Measurements from ENCODE around the gene LRRC74A.
"Not testable (repeated sequence)": the region's sequence is repeated elsewhere in the genome, so short reads cannot be mapped to it uniquely, and the experiment has no call there.

LRRC74A gene

DNA sequence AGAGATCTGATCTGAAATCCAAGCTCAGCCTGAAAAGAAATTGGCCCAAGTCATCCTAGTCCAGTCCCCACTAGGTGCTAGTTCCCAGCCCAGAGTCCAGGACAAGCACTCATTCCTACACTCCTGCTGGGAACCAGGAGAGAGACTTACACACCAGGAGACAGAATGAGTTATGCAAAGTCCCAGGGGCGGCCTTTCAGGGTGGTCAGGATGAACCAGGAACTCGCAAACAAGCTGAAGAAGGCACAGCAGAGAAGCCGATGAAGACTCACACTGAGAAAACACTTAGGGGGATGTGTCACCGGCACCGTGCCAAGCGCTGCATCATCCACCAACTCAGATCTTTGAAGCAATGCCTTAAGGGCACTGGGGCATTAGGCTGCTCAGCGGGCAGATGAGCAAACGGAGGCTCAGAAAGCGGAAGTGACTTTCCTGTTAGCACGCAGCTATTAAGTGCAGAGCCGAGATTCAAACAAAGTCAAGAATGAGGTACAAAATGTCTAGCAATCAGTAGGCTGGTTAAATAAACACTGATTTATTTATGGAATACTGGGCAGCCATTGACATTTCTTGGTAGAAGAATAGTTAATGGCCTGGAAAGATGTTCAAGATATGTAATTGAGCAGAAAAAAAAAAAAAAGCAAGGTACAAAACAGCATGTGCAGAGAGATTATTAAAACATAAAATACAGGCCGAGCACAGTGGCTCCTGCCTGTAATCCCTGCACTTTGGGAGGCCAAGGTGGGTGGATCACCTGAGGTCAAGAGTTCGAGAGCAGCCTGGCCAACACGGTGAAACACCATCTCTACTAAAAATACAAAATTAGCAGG lies 78.7 kb downstream of the LRRC74A start:
- no peak overlapping the region for H3K4me3 ChIP-seq (replicated peaks; ENCODE audit: low read depth, low read length)
- TF ChIP-seq, protein P1, sequence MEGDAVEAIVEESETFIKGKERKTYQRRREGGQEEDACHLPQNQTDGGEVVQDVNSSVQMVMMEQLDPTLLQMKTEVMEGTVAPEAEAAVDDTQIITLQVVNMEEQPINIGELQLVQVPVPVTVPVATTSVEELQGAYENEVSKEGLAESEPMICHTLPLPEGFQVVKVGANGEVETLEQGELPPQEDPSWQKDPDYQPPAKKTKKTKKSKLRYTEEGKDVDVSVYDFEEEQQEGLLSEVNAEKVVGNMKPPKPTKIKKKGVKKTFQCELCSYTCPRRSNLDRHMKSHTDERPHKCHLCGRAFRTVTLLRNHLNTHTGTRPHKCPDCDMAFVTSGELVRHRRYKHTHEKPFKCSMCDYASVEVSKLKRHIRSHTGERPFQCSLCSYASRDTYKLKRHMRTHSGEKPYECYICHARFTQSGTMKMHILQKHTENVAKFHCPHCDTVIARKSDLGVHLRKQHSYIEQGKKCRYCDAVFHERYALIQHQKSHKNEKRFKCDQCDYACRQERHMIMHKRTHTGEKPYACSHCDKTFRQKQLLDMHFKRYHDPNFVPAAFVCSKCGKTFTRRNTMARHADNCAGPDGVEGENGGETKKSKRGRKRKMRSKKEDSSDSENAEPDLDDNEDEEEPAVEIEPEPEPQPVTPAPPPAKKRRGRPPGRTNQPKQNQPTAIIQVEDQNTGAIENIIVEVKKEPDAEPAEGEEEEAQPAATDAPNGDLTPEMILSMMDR (IDR thresholded peaks at IDR 0.05; ENCODE audit: insufficient read depth, low read length, poor library complexity, severe bottlenecking) = no peak
- peak; percentile 75 for DNase-seq (ENCODE audit: extremely low read depth, insufficient read length)
- H3K27me3 ChIP-seq (replicated peaks; ENCODE audit: control insufficient read depth, insufficient read depth, low read length) = no peaks in the 10 kb centered on the region
- H3K36me3 ChIP-seq (ENCODE audit: control insufficient read depth, insufficient read depth, low read length) = no peaks in the 10 kb centered on the region

DNA sequence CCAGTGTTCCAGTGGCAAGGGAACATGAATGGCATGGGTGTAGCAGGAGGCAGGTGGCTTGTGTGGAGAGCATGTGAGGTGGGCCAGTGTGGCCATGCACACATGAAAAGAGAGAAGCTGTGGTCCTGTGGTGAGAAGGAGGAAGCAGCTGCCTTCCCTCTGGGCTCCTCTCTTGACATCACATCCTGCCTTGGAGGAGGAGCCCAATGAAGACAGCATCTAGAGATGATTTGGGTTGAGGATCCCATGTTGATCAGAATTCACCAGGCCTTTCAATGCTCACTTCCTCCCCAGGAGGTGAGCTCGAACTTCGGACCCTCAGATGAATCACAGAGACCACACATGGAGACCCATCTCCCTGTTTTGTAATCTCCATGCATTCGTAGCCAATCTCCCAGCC lies 82.6 kb downstream of the LRRC74A start:
- Histone ChIP-seq H3K4me3 (replicated peaks; ENCODE audit: low read depth, low read length) (no peak overlapping the region), H3K27me3 (replicated peaks; ENCODE audit: control insufficient read depth, insufficient read depth, low read length) (no peaks in the 10 kb centered on the region), H3K36me3 (ENCODE audit: control insufficient read depth, insufficient read depth, low read length) (no peaks in the 10 kb centered on the region)
- TF ChIP-seq, protein P1 (IDR thresholded peaks at IDR 0.05; ENCODE audit: insufficient read depth, low read length, poor library complexity, severe bottlenecking) = no peak
- DNase-seq (ENCODE audit: extremely low read depth, insufficient read length) = peak; percentile 70

DNA sequence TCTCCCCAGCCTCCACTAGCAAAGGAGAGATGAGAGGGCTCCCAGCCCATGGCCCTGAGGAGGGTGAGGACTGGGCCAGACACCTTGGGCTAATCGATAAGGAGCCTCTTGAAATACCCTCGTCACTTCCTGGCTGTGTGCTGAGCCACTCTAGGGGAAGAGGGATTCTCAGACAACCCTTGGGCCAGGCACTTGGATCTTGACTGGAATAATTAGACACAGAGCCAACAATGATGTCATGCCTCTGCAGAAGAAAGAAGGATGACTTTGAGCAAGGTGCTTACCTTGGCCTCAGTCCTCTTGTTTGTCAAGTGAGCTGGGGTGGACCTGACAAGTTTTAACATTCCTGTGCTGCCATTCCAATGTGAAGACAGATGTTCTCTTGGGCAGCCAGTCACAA lies 83.1 kb downstream of the LRRC74A start:
- Histone ChIP-seq H3K36me3 (ENCODE audit: control insufficient read depth, insufficient read depth, low read length) (no peaks in the 10 kb centered on the region), H3K27me3 (replicated peaks; ENCODE audit: control insufficient read depth, insufficient read depth, low read length) (no peaks in the 10 kb centered on the region), H3K4me3 (replicated peaks; ENCODE audit: low read depth, low read length) (no peak overlapping the region)
- DNase-seq (ENCODE audit: extremely low read depth, insufficient read length) = no peak
- TF ChIP-seq, protein P1 (IDR thresholded peaks at IDR 0.05; ENCODE audit: insufficient read depth, low read length, poor library complexity, severe bottlenecking) = no peak

DNA sequence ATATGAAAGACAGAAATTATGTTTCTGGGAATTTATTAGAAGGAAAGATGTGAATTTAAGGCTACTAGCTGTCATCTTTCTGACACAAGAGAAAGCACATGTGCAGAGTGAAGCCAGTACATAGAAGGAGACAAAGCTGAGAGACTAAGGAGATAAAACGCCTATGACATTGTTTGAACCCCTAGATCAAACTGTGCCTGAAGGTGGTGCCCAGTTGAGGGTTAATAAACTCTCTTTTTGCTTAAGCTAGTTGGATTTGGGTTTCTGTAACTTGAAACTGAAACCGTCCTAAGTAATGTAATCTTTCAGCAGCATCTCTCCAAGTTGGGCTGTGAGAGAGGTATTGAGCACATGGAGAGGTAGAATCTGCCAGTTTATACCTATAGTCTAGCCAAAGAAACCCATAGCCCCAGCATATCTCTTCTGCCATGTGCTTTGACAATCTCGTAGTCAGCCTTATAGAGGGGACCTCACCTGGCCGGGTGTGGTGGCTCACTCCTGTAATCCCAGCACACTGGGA lies 84.2 kb downstream of the LRRC74A start:
- DNase-seq (ENCODE audit: extremely low read depth, insufficient read length) = no peak
- Histone ChIP-seq H3K36me3 (ENCODE audit: control insufficient read depth, insufficient read depth, low read length) (no peaks in the 10 kb centered on the region), H3K4me3 (replicated peaks; ENCODE audit: low read depth, low read length) (no peak overlapping the region), H3K27me3 (replicated peaks; ENCODE audit: control insufficient read depth, insufficient read depth, low read length) (no peaks in the 10 kb centered on the region)
- TF ChIP-seq, protein P1 (IDR thresholded peaks at IDR 0.05; ENCODE audit: insufficient read depth, low read length, poor library complexity, severe bottlenecking) = no peak

DNA sequence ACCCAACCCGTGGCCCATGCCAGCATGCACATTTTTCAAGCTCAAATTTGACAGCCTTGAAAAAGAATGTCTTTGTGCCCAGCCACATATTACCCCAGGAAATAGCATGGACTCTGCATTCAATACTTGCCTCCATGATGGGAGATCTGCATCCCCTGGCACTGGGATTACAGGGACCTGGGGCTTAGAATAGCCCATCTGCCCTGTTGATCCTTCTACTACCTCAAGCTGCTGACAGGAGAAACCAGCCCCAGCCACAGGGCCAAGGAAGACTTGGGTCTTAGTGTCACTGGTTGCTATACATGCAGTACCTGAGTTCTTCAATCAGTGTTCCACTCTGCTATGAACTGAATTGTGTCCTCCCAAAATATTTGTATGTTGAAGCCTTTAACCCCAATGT lies 85.3 kb downstream of the LRRC74A start:
- no peak for DNase-seq (ENCODE audit: extremely low read depth, insufficient read length)
- Histone ChIP-seq H3K27me3 (replicated peaks; ENCODE audit: control insufficient read depth, insufficient read depth, low read length) (no peaks in the 10 kb centered on the region), H3K4me3 (replicated peaks; ENCODE audit: low read depth, low read length) (no peak overlapping the region), H3K36me3 (ENCODE audit: control insufficient read depth, insufficient read depth, low read length) (no peaks in the 10 kb centered on the region)
- TF ChIP-seq, protein P1 (IDR thresholded peaks at IDR 0.05; ENCODE audit: insufficient read depth, low read length, poor library complexity, severe bottlenecking) = no peak

DNA sequence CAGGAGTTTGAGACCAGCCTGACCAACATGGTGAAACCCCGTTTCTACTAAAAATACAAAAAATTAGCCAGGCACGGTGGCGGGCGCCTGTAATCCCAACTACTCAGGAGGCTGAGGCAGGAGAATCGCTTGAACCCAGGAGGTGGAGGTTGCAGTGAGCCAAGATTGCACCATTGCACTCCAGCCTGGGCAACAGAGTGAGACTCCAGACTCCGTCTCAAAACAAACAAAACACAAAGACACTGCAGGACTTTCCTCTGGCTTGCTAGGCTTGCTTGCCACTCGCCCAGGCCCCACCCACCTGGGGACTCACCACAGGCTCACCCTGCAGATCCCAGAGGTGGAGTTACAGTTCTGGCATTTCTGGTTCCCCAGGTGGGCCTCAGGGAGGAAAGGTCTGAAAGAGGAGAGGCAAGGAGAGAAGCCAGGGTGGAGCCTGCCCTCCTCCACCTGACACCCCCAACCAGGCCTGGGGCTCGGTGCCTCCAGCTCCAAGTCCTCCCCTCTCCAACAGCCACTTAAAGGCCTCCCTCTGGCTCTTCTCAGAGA lies 88.4 kb downstream of the LRRC74A start:
- H3K27me3 ChIP-seq (replicated peaks; ENCODE audit: control insufficient read depth, insufficient read depth, low read length); H3K4me3 ChIP-seq (replicated peaks; ENCODE audit: low read depth, low read length); DNase-seq (ENCODE audit: extremely low read depth, insufficient read length); H3K36me3 ChIP-seq (ENCODE audit: control insufficient read depth, insufficient read depth, low read length): not testable (repeated sequence)

All from GM06990 (cell line).